GM10266 (cell line): ENCODE data around the gene MSS51.

Experiments
- DNase-seq: peaks from one replicate; pipeline ENCODE4 v3.0.0; 2012; ENCODE audit errors: extremely low spot score
- CTCF ChIP-seq: IDR thresholded peaks from 2 replicates; pipeline ENCODE4 v1.5.1; 2012; ENCODE audit warnings: mild to moderate bottlenecking, low read depth; ENCODE audit not compliant: control insufficient read depth, insufficient read depth; ENCODE audit errors: missing control alignments

MSS51 gene

GRCh38 chr10:73460897-73461296 lies 27.5 kb upstream of the MSS51 start:
- no peak for DNase-seq
- TF ChIP-seq CTCF, result no peak

- DNase-seq, result no peak
- no peak for TF ChIP-seq CTCF
These were observed 26.4 kb upstream of the MSS51 start for GRCh38 chr10:73459683-73460314.

- TF ChIP-seq CTCF, result no peak
- no peak for DNase-seq
These were observed 23.0 kb upstream of the MSS51 start for GRCh38 chr10:73456187-73456890.

GRCh38 chr10:73449113-73449512 lies 15.8 kb upstream of the MSS51 start:
- TF ChIP-seq CTCF, result no peak
- no peak for DNase-seq

GRCh38 chr10:73448384-73448783 lies 15.0 kb upstream of the MSS51 start:
- TF ChIP-seq CTCF, result no peak

GRCh38 chr10:73446926-73447325 lies 13.6 kb upstream of the MSS51 start:
- no peak for DNase-seq
- TF ChIP-seq CTCF, result no peak

More at GRCh38 chr10:73448384-73448783, 15.0 kb upstream of the MSS51 start:
- no peak for DNase-seq

GRCh38 chr10:73444457-73444856 lies 11.1 kb upstream of the MSS51 start:
- no peak for TF ChIP-seq CTCF

More at GRCh38 chr10:73444457-73444856, 11.1 kb upstream of the MSS51 start:
- no peak for DNase-seq
